ENCODE data around the gene ADCK1. TPM values are rescaled to one million over a fixed set of nuclear protein-coding genes. Genes with fewer than 3 reads are reported as not detected.

ADCK1 gene
- total and polyA plus RNA-seq, 8 donors, result 0.58 to 39.1 (median 4.0) TPM

DNA sequence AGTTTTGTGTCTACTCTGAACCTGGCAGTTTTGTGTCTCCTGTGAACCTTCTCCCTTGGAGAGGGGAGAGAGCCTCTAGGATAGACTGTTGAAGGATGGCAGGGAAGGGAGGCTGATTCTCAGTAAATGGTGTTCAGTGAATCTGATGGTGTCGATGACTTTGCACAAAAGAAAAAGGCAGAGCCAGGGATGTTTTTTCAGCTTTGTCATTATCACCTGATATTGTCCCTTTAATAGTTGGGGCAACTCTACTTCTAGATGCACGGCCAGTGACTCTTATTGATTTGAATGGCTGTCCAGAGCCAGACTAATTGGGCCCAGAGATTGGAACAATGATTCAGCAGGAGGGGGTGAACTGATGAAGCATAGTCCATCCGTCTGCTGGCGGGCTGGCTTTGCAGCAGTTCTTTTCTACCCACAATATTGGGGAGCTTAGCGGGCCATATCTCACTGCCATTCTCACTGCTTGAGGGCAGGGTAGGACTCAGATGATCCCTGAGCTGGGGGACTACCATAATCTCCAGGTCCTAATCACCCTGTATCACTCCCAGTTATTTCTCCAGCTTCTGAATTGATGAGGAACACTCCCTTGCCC is 93.1 kb downstream of the ADCK1 start:
- no peak overlapping the region for H3K27ac ChIP-seq
- intact Hi-C loops (cut with DNase I; ENCODE audit: low total_unique reads), result no loop called here
- peaks cover 0 to 4% (median 0%) of the 10 kb centered on the region in 4 donors for H3K9me3 ChIP-seq

GRCh38 chr14:77897374-77897773 is 97.5 kb downstream of the ADCK1 start:
- no peak for DNase-seq
- intact Hi-C loops (cut with DNase I; ENCODE audit: low total_unique reads), result no loop called here
- no peak for TF ChIP-seq POLR2AphosphoS5 (IDR thresholded peaks at IDR 0.05)
- TF ChIP-seq POLR2A (IDR thresholded peaks at IDR 0.05), result no peak
- TF ChIP-seq EP300 (IDR thresholded peaks at IDR 0.05), result no peak
- TF ChIP-seq, protein P1, sequence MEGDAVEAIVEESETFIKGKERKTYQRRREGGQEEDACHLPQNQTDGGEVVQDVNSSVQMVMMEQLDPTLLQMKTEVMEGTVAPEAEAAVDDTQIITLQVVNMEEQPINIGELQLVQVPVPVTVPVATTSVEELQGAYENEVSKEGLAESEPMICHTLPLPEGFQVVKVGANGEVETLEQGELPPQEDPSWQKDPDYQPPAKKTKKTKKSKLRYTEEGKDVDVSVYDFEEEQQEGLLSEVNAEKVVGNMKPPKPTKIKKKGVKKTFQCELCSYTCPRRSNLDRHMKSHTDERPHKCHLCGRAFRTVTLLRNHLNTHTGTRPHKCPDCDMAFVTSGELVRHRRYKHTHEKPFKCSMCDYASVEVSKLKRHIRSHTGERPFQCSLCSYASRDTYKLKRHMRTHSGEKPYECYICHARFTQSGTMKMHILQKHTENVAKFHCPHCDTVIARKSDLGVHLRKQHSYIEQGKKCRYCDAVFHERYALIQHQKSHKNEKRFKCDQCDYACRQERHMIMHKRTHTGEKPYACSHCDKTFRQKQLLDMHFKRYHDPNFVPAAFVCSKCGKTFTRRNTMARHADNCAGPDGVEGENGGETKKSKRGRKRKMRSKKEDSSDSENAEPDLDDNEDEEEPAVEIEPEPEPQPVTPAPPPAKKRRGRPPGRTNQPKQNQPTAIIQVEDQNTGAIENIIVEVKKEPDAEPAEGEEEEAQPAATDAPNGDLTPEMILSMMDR (IDR thresholded peaks at IDR 0.05), result no peak
- Histone ChIP-seq H3K4me3 (no peak overlapping the region), H3K36me3 (peaks cover 0 to 21% (median 13%) of the 10 kb centered on the region in 4 donors), H3K4me1 (no peaks in the 10 kb centered on the region), H3K27me3 (no peaks in the 10 kb centered on the region), H3K9me3 (no peaks in the 10 kb centered on the region), H3K27ac (no peak overlapping the region)
- 75 to 87% (median 84%) methylated on average over 2 of the region's 2 CpGs for WGBS, 5 donors

More for the DNA sequence above, 93.1 kb downstream of the ADCK1 start:
- Histone ChIP-seq H3K36me3 (peaks cover 0 to 21% (median 14%) of the 10 kb centered on the region in 4 donors), H3K4me3 (no peak overlapping the region), H3K4me1 (no peaks in the 10 kb centered on the region), H3K27me3 (no peaks in the 10 kb centered on the region)
- TF ChIP-seq, protein P1 (IDR thresholded peaks at IDR 0.05), result no peak
- TF ChIP-seq POLR2AphosphoS5 (IDR thresholded peaks at IDR 0.05), result no peak
- no peak for TF ChIP-seq POLR2A (IDR thresholded peaks at IDR 0.05)
- no peak for TF ChIP-seq EP300 (IDR thresholded peaks at IDR 0.05)
- WGBS, 5 donors, result 92 to 97% (median 95%) methylated on average over 5 of the region's 5 CpGs
- no peak for DNase-seq

DNA sequence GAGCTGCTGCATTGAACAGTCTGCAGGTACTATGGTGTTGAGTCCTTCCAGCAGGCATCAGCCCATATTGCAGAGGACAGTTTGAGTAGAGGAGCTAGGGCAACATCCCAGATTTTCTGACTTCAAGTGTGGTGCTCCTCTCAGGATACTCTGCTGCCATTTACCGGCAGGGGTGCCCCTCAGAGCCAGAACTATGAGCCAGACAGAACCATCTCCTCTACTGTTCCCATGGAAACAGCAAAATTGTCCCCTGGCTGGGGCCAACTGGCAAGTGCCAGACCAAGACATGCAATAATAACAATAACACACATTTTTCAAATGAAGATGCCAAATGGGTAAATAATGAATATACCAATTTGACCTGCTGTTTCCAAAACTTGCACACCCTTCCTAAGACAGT is 102.9 kb downstream of the ADCK1 start:
- Histone ChIP-seq H3K27me3 (no peaks in the 10 kb centered on the region), H3K4me1 (no peaks in the 10 kb centered on the region), H3K36me3 (peaks cover 4 to 41% (median 15%) of the 10 kb centered on the region in 4 donors), H3K27ac (no peak overlapping the region), H3K4me3 (no peak overlapping the region), H3K9me3 (no peaks in the 10 kb centered on the region)
- TF ChIP-seq, protein P1 (IDR thresholded peaks at IDR 0.05), result no peak
- no peak for TF ChIP-seq POLR2A (IDR thresholded peaks at IDR 0.05)
- TF ChIP-seq EP300 (IDR thresholded peaks at IDR 0.05), result no peak
- TF ChIP-seq POLR2AphosphoS5 (IDR thresholded peaks at IDR 0.05), result no peak
- 77 to 100% (median 94%) methylated on average over 1 of the region's 1 CpG; no CpG with 5 or more reads in 1 of the 5 donors for WGBS, 5 donors
- intact Hi-C loops (cut with DNase I; ENCODE audit: low total_unique reads), result no loop called here
- no peak for DNase-seq

- Histone ChIP-seq H3K4me1 (no peaks in the 10 kb centered on the region), H3K27ac (no peak overlapping the region), H3K9me3 (no peaks in the 10 kb centered on the region), H3K36me3 (peaks cover 4 to 44% (median 16%) of the 10 kb centered on the region in 4 donors), H3K4me3 (no peak overlapping the region), H3K27me3 (no peaks in the 10 kb centered on the region)
- 82 to 94% (median 91%) methylated on average over 6 of the region's 6 CpGs for WGBS, 5 donors
- TF ChIP-seq POLR2AphosphoS5 (IDR thresholded peaks at IDR 0.05), result no peak
- no peak for TF ChIP-seq POLR2A (IDR thresholded peaks at IDR 0.05)
- DNase-seq, result no peak
- intact Hi-C loops (cut with DNase I; ENCODE audit: low total_unique reads), result no loop called here
Observed at GRCh38 chr14:77903221-77903620, 103.3 kb downstream of the ADCK1 start.
